NCI-H187 treated with DMSO at 0.1 percent for 48 hours (cell line): ENCODE results near the gene CLNK.

Experiments
- DNase-seq: peaks from one replicate; lab custom pipeline; 2025; lab: John Stamatoyannopoulos, UW

The CLNK gene

GRCh38 chr4:10701702-10702460, 17.3 kb upstream of the CLNK start:
- no peak for DNase-seq

- DNase-seq: no peak
Observed at GRCh38 chr4:10701161-10701560, 16.6 kb upstream of the CLNK start.

- no peak for DNase-seq
Observed at GRCh38 chr4:10698172-10698571, 13.6 kb upstream of the CLNK start.

GRCh38 chr4:10697086-10697485, 12.5 kb upstream of the CLNK start:
- DNase-seq: peak; percentile 81

- DNase-seq: no peak
Observed at GRCh38 chr4:10696253-10696652, 11.7 kb upstream of the CLNK start.

GRCh38 chr4:10694828-10695209, 10.3 kb upstream of the CLNK start:
- DNase-seq: no peak

- no peak for DNase-seq
Observed at GRCh38 chr4:10694151-10694827, 9.7 kb upstream of the CLNK start.

- DNase-seq: no peak
Observed at GRCh38 chr4:10691651-10692050, 7.1 kb upstream of the CLNK start.

GRCh38 chr4:10690185-10690907, 5.8 kb upstream of the CLNK start:
- no peak for DNase-seq

GRCh38 chr4:10688846-10689245, 4.3 kb upstream of the CLNK start:
- DNase-seq: no peak

- no peak for DNase-seq
Observed at GRCh38 chr4:10688022-10688421, 3.5 kb upstream of the CLNK start.

- no peak for DNase-seq
Observed at GRCh38 chr4:10687526-10687925, 3.0 kb upstream of the CLNK start.

GRCh38 chr4:10682397-10682796, 2.2 kb downstream of the CLNK start:
- no peak for DNase-seq

GRCh38 chr4:10677796-10678497, 6.6 kb downstream of the CLNK start:
- no peak for DNase-seq

GRCh38 chr4:10673817-10674369, 10.7 kb downstream of the CLNK start:
- no peak for DNase-seq

GRCh38 chr4:10672379-10672778, 12.2 kb downstream of the CLNK start:
- no peak for DNase-seq

- no peak for DNase-seq
Observed at GRCh38 chr4:10671799-10672198, 12.8 kb downstream of the CLNK start.

- DNase-seq: no peak
Observed at GRCh38 chr4:10671366-10671765, 13.2 kb downstream of the CLNK start.

GRCh38 chr4:10670321-10670720, 14.2 kb downstream of the CLNK start:
- DNase-seq: no peak

- no peak for DNase-seq
Observed at GRCh38 chr4:10667701-10668326, 16.8 kb downstream of the CLNK start.

- DNase-seq: no peak
Observed at GRCh38 chr4:10666616-10667015, 18.0 kb downstream of the CLNK start.

GRCh38 chr4:10664408-10664807, 20.2 kb downstream of the CLNK start:
- DNase-seq: no peak
